Naive thymus-derived CD4-positive, alpha-beta T cell (primary cell): ENCODE results near the gene WBP1L. TPM values are rescaled to one million over a fixed set of nuclear protein-coding genes. Genes with fewer than 3 reads are reported as not detected.

ENCODE experiments used
- ATAC-seq: fragments of 150-1000 bp; cut with Tn5 transposase; 2 replicates; pipeline ENCODE4 v1.10.0; 2021; ENCODE audit warnings: mild to moderate bottlenecking, moderate library complexity
- CTCF ChIA-PET: fragments of 350-600 bp; sonication (Branson Sonifier 250); formaldehyde crosslinking; loops from one replicate; lab custom pipeline; 2021; ENCODE audit warnings: antibody characterized with exemption; lab: Charles Lee
- POLR2A ChIA-PET: fragments of 350-600 bp; sonication (Branson Sonifier 250); formaldehyde crosslinking; loops from one replicate; lab custom pipeline; 2021; ENCODE audit warnings: antibody characterized with exemption, inconsistent platforms; lab: Charles Lee
- DNase-seq, 9 donors: peaks; one replicate each; pipeline versions ENCODE4 v3.0.0 to v3.0.0-alpha.2; 2020 to 2022; ENCODE audit warnings: mixed read lengths in 1 of 9
- H3K27ac ChIP-seq: one replicate; pipeline ENCODE4 v1.7.0; 2013; ENCODE audit warnings: mild to moderate bottlenecking, low read depth, low read length, moderate library complexity
- H3K27me3 ChIP-seq, 2 donors: one replicate each; pipeline ENCODE4 v1.7.0; 2013; ENCODE audit warnings: low read length in 2 of 2, mild to moderate bottlenecking in 2 of 2, moderate library complexity in 2 of 2; ENCODE audit not compliant: control insufficient read depth in 2 of 2, insufficient read depth in 2 of 2
- H3K36me3 ChIP-seq, 3 experiments: 1 replicate in 2 of 3; 2 replicates in 1 of 3; pipeline ENCODE4 v1.7.0; 2013; ENCODE audit warnings: low read length in 3 of 3, mild to moderate bottlenecking in 3 of 3, moderate library complexity in 1 of 3; ENCODE audit not compliant: insufficient read depth in 3 of 3, control insufficient read depth in 2 of 3
- H3K4me1 ChIP-seq, 2 donors: one replicate each; pipeline ENCODE4 v1.7.0; 2013; ENCODE audit warnings: low read length in 2 of 2, mild to moderate bottlenecking in 2 of 2, moderate library complexity in 1 of 2; ENCODE audit not compliant: control insufficient read depth in 2 of 2, insufficient read depth in 2 of 2
- H3K4me3 ChIP-seq: 2 replicates; pipeline ENCODE4 v1.7.0; 2013; ENCODE audit warnings: mild to moderate bottlenecking, low read length
- H3K9me3 ChIP-seq, 3 experiments: 1 replicate in 2 of 3; 2 replicates in 1 of 3; pipeline ENCODE4 v1.7.0; 2013; ENCODE audit warnings: low read length in 3 of 3; ENCODE audit not compliant: control insufficient read depth in 2 of 3
- H3K27ac Mint-ChIP-seq, 9 donors: one replicate each; pipeline ENCODE4 v1.8.0; 2020 to 2022; ENCODE audit warnings: mixed read lengths in 9 of 9, mild to moderate bottlenecking in 8 of 9, moderate library complexity in 5 of 9, inconsistent platforms in 2 of 9
- H3K27me3 Mint-ChIP-seq, 5 donors: one replicate each; pipeline ENCODE4 v1.8.0; 2021 to 2022; ENCODE audit warnings: mixed read lengths in 5 of 5, mild to moderate bottlenecking in 1 of 5
- H3K36me3 Mint-ChIP-seq, 5 donors: one replicate each; pipeline ENCODE4 v1.8.0; 2020 to 2022; ENCODE audit warnings: mixed read lengths in 5 of 5, mild to moderate bottlenecking in 3 of 5, inconsistent platforms in 1 of 5
- H3K4me1 Mint-ChIP-seq, 7 donors: one replicate each; pipeline ENCODE4 v1.8.0; 2020 to 2022; ENCODE audit warnings: mixed read lengths in 7 of 7, mild to moderate bottlenecking in 3 of 7, inconsistent platforms in 1 of 7
- H3K4me3 Mint-ChIP-seq, 10 donors: one replicate each; pipeline ENCODE4 v1.8.0; 2020 to 2022; ENCODE audit warnings: mild to moderate bottlenecking in 10 of 10, mixed read lengths in 10 of 10, moderate library complexity in 6 of 10, inconsistent platforms in 2 of 10
- H3K9me3 Mint-ChIP-seq, 11 donors: one replicate each; pipeline ENCODE4 v1.8.0; 2020 to 2022; ENCODE audit warnings: mixed read lengths in 11 of 11, mild to moderate bottlenecking in 4 of 11, inconsistent platforms in 1 of 11, moderate library complexity in 1 of 11
- intact Hi-C, 2 donors: fragments of 100-400 bp; cut with micrococcal nuclease; formaldehyde crosslinking; loops; one replicate each; pipeline ENCODE4 v1.15.1; 2023
- polyA plus RNA-seq, 2 donors: library from polyadenylated mRNA; unstranded; fragments of 300-500 nt; fragmentation: Illumina TruSeq; gene quantifications; one replicate each; pipeline ENCODE4 v1.2.3, GENCODE V29; 2021
- total RNA-seq, 6 experiments: library from RNA in 5 of 6; stranded (reverse) in 5 of 6; gene quantifications; 1 replicate in 5 of 6; 2 replicates in 1 of 6; pipeline ENCODE4 v1.2.3 and lab custom pipeline; 2021 to 2026

Gene WBP1L
- total and polyA plus RNA-seq, 7 experiments from 2014 or later, result 19.4 to 37.9 (median 30.3) TPM

- ChIA-PET CTCF (no interaction called here), POLR2A (no interaction called here)
- Histone ChIP-seq H3K4me3 (no peak overlapping the region), H3K36me3 (no peaks in the 10 kb centered on the region), H3K9me3 (no peaks in the 10 kb centered on the region), H3K27me3 (no peaks in the 10 kb centered on the region), H3K27ac (no peak overlapping the region), H3K4me1 (peaks cover 0 to 13% of the 10 kb centered on the region in 2 donors)
- no peaks in the 10 kb centered on the region for H3K9me3 Mint-ChIP-seq
- H3K27me3 Mint-ChIP-seq, result no peaks in the 10 kb centered on the region
- intact Hi-C loops, result no loop called here
- peak overlapping the region in 3 of 9 donors; percentile 40 to 67 (median 59) for H3K27ac Mint-ChIP-seq
- no peak for ATAC-seq
- DNase-seq, result no peak
- H3K4me1 Mint-ChIP-seq, result peaks cover 42 to 70% (median 61%) of the 10 kb centered on the region in 7 donors
- H3K4me3 Mint-ChIP-seq, result no peak overlapping the region
- peaks cover 0 to 11% (median 6%) of the 10 kb centered on the region in 5 donors for H3K36me3 Mint-ChIP-seq
Measured at GRCh38 chr10:102770792-102771191, 27.0 kb downstream of the WBP1L start.

GRCh38 chr10:102773320-102773719 lies 29.6 kb downstream of the WBP1L start:
- H3K4me3 ChIP-seq, result no peak overlapping the region
- peaks cover 0 to 25% of the 10 kb centered on the region in 2 donors for H3K4me1 ChIP-seq
- H3K9me3 ChIP-seq, result no peaks in the 10 kb centered on the region
- intact Hi-C loops, result no loop called here
- no peaks in the 10 kb centered on the region for H3K27me3 Mint-ChIP-seq
- POLR2A ChIA-PET, result no interaction called here
- DNase-seq (no peak), ATAC-seq (no peak)
- no peaks in the 10 kb centered on the region for H3K9me3 Mint-ChIP-seq
- CTCF ChIA-PET, result no interaction called here
- peak overlapping the region in 3 of 10 donors; percentile 12 to 56 (median 43) for H3K4me3 Mint-ChIP-seq
- H3K36me3 ChIP-seq, result no peaks in the 10 kb centered on the region
- no peaks in the 10 kb centered on the region for H3K27me3 ChIP-seq
- H3K36me3 Mint-ChIP-seq, result peaks cover 0 to 10% (median 3%) of the 10 kb centered on the region in 5 donors
- peaks cover 46 to 77% (median 69%) of the 10 kb centered on the region in 7 donors for H3K4me1 Mint-ChIP-seq
- H3K27ac Mint-ChIP-seq, result peak overlapping the region in 5 of 9 donors; percentile 21 to 92 (median 90)
- H3K27ac ChIP-seq, result no peak overlapping the region

- ChIA-PET CTCF (interaction anchor here (1.0 kb wide), 1 partner anchor 43 kb away, joined by 4 read pairs; no protein-coding TSS in a partner anchor), POLR2A (no interaction called here)
Measured at GRCh38 chr10:102773986-102774385, 30.2 kb downstream of the WBP1L start.

GRCh38 chr10:102775201-102775934 lies 31.6 kb downstream of the WBP1L start:
- H3K27ac Mint-ChIP-seq, result peak overlapping the region in 8 of 9 donors; percentile 57 to 91 (median 80)
- H3K27ac ChIP-seq, result no peak overlapping the region
- no peaks in the 10 kb centered on the region for H3K9me3 ChIP-seq
- H3K4me3 ChIP-seq, result no peak overlapping the region
- CTCF ChIA-PET, result interaction anchor here (0.6 to 1.0 kb wide), 2 partner anchors 44 to 1335 kb away, joined by 3 to 4 read pairs; no protein-coding TSS in a partner anchor
- H3K27me3 ChIP-seq, result no peaks in the 10 kb centered on the region
- no peaks in the 10 kb centered on the region for H3K9me3 Mint-ChIP-seq
- peak overlapping the region; percentile 30 to 86 (median 72) for H3K4me3 Mint-ChIP-seq
- intact Hi-C loops, result no loop called here
- POLR2A ChIA-PET, result interaction anchor here (0.6 to 0.7 kb wide), 2 partner anchors 62 to 995 kb away, joined by 3 read pairs; no protein-coding TSS in a partner anchor
- no peak for ATAC-seq
- H3K27me3 Mint-ChIP-seq, result no peaks in the 10 kb centered on the region
- H3K36me3 Mint-ChIP-seq, result peaks cover 0 to 13% (median 6%) of the 10 kb centered on the region in 5 donors
- peaks cover 39 to 75% (median 71%) of the 10 kb centered on the region in 7 donors for H3K4me1 Mint-ChIP-seq
- DNase-seq, result no peak
- H3K4me1 ChIP-seq, result peaks cover 0 to 25% of the 10 kb centered on the region in 2 donors
- H3K36me3 ChIP-seq, result peaks cover 0 to 7% (median 0%) of the 10 kb centered on the region in 3 experiments

More at GRCh38 chr10:102773986-102774385, 30.2 kb downstream of the WBP1L start:
- Histone ChIP-seq H3K4me1 (peaks cover 0 to 25% of the 10 kb centered on the region in 2 donors), H3K36me3 (no peaks in the 10 kb centered on the region), H3K27ac (no peak overlapping the region), H3K4me3 (no peak overlapping the region), H3K9me3 (no peaks in the 10 kb centered on the region), H3K27me3 (no peaks in the 10 kb centered on the region)
- intact Hi-C loops, result no loop called here
- peak; percentile 71 for ATAC-seq
- Mint-ChIP-seq H3K4me1 (peaks cover 46 to 82% (median 73%) of the 10 kb centered on the region in 7 donors), H3K27me3 (no peaks in the 10 kb centered on the region), H3K9me3 (no peaks in the 10 kb centered on the region), H3K36me3 (peaks cover 0 to 10% (median 3%) of the 10 kb centered on the region in 5 donors), H3K27ac (peak overlapping the region; percentile 58 to 92 (median 69)), H3K4me3 (peak overlapping the region in 9 of 10 donors; percentile 5 to 71 (median 37))
- DNase-seq, result peak in 7 of 9 donors; percentile 33 to 73 (median 49)

- Mint-ChIP-seq H3K4me1 (peaks cover 39 to 76% (median 73%) of the 10 kb centered on the region in 7 donors), H3K36me3 (peaks cover 0 to 17% (median 12%) of the 10 kb centered on the region in 5 donors), H3K9me3 (no peaks in the 10 kb centered on the region), H3K4me3 (peak overlapping the region; percentile 63 to 86 (median 72)), H3K27me3 (no peaks in the 10 kb centered on the region), H3K27ac (peak overlapping the region; percentile 25 to 91 (median 73))
- Histone ChIP-seq H3K4me3 (no peak overlapping the region), H3K9me3 (no peaks in the 10 kb centered on the region), H3K4me1 (peaks cover 4 to 25% of the 10 kb centered on the region in 2 donors), H3K27ac (peak overlapping the region; percentile 23), H3K27me3 (no peaks in the 10 kb centered on the region), H3K36me3 (peaks cover 0 to 7% (median 0%) of the 10 kb centered on the region in 3 experiments)
- intact Hi-C loops, result loop anchor here in 1 of 2 donors (2.0 kb wide), 1 partner anchor 23 kb away; no protein-coding TSS in a partner anchor
- DNase-seq (peak in 7 of 9 donors; percentile 27 to 81 (median 49)), ATAC-seq (peak; percentile 80)
- POLR2A ChIA-PET, result no interaction called here
- CTCF ChIA-PET, result interaction anchor here (0.6 kb wide), 1 partner anchor 1616 kb away, joined by 4 read pairs; no protein-coding TSS in a partner anchor
Measured at GRCh38 chr10:102775935-102776669, 32.4 kb downstream of the WBP1L start.
